ENCODE data around the gene NKX1-1. TPM values are rescaled to one million over a fixed set of nuclear protein-coding genes. Genes with fewer than 3 reads are reported as not detected.

NKX1-1 gene
- polyA plus RNA-seq, 4 donors, result not detected

GRCh38 chr4:1385373-1386340, 20.6 kb downstream of the NKX1-1 start:
- FAIRE-seq (no peak), DNase-seq (no peak)
- peaks cover 6 to 52% (median 9%) of the 10 kb centered on the region in 3 donors for H3K36me3 ChIP-seq (ENCODE audit: control insufficient read depth in 3 of 3, insufficient read depth in 2 of 3, low read depth in 1 of 3, low read length in 3 of 3)
- no peak overlapping the region for H3K27ac ChIP-seq (ENCODE audit: low read depth in 1 of 3, low read length in 2 of 3)
- H3K27me3 ChIP-seq (ENCODE audit: control insufficient read depth in 3 of 3, insufficient read depth in 3 of 3, low read length in 3 of 3), result no peaks in the 10 kb centered on the region
- 95 to 96% (median 95%) methylated on average over 44 of the region's 44 CpGs for WGBS, 3 donors
- no peaks in the 10 kb centered on the region for H3K4me1 ChIP-seq (ENCODE audit: control insufficient read depth in 3 of 3, insufficient read depth in 2 of 3, low read depth in 1 of 3, low read length in 2 of 3)
- H3K4me3 ChIP-seq (ENCODE audit: low read depth in 1 of 3, low read length in 3 of 3), result no peak overlapping the region
- peaks cover 0 to 7% of the 10 kb centered on the region in 2 donors for H3K9me3 ChIP-seq (ENCODE audit: control insufficient read depth in 2 of 2, insufficient read depth in 1 of 2, low read depth in 1 of 2, low read length in 1 of 2)

GRCh38 chr4:1384675-1385372, 21.4 kb downstream of the NKX1-1 start:
- H3K36me3 ChIP-seq (ENCODE audit: control insufficient read depth in 3 of 3, insufficient read depth in 2 of 3, low read depth in 1 of 3, low read length in 3 of 3), result peaks cover 6 to 53% (median 9%) of the 10 kb centered on the region in 3 donors
- H3K27ac ChIP-seq (ENCODE audit: low read depth in 1 of 3, low read length in 2 of 3), result no peak overlapping the region
- H3K27me3 ChIP-seq (ENCODE audit: control insufficient read depth in 3 of 3, insufficient read depth in 3 of 3, low read length in 3 of 3), result no peaks in the 10 kb centered on the region
- 90 to 93% (median 92%) methylated on average over 14 to 16 of the region's 16 CpGs for WGBS, 3 donors
- DNase-seq, result no peak
- H3K9me3 ChIP-seq (ENCODE audit: control insufficient read depth in 2 of 2, insufficient read depth in 1 of 2, low read depth in 1 of 2, low read length in 1 of 2), result peaks cover 0 to 7% of the 10 kb centered on the region in 2 donors
- no peak for FAIRE-seq
- no peak overlapping the region for H3K4me3 ChIP-seq (ENCODE audit: low read depth in 1 of 3, low read length in 3 of 3)
- H3K4me1 ChIP-seq (ENCODE audit: control insufficient read depth in 3 of 3, insufficient read depth in 2 of 3, low read depth in 1 of 3, low read length in 2 of 3), result no peaks in the 10 kb centered on the region

- no peak overlapping the region for H3K4me3 ChIP-seq (ENCODE audit: low read depth in 1 of 3, low read length in 3 of 3)
- no peaks in the 10 kb centered on the region for H3K27me3 ChIP-seq (ENCODE audit: control insufficient read depth in 3 of 3, insufficient read depth in 3 of 3, low read length in 3 of 3)
- H3K9me3 ChIP-seq (ENCODE audit: control insufficient read depth in 2 of 2, insufficient read depth in 1 of 2, low read depth in 1 of 2, low read length in 1 of 2), result no peaks in the 10 kb centered on the region
- DNase-seq (no peak), FAIRE-seq (no peak)
- no peak overlapping the region for H3K27ac ChIP-seq (ENCODE audit: low read depth in 1 of 3, low read length in 2 of 3)
- WGBS, 3 donors, result 90 to 94% (median 91%) methylated on average over 33 to 34 of the region's 34 CpGs
- peaks cover 6 to 57% (median 9%) of the 10 kb centered on the region in 3 donors for H3K36me3 ChIP-seq (ENCODE audit: control insufficient read depth in 3 of 3, insufficient read depth in 2 of 3, low read depth in 1 of 3, low read length in 3 of 3)
- no peaks in the 10 kb centered on the region for H3K4me1 ChIP-seq (ENCODE audit: control insufficient read depth in 3 of 3, insufficient read depth in 2 of 3, low read depth in 1 of 3, low read length in 2 of 3)
Observed at GRCh38 chr4:1383728-1384591, 22.3 kb downstream of the NKX1-1 start.

GRCh38 chr4:1382776-1383727, 23.2 kb downstream of the NKX1-1 start:
- peaks cover 6 to 62% (median 9%) of the 10 kb centered on the region in 3 donors for H3K36me3 ChIP-seq (ENCODE audit: control insufficient read depth in 3 of 3, insufficient read depth in 2 of 3, low read depth in 1 of 3, low read length in 3 of 3)
- DNase-seq, result no peak
- FAIRE-seq, result no peak

GRCh38 chr4:1381944-1382541, 24.2 kb downstream of the NKX1-1 start:
- Histone ChIP-seq H3K27me3 (ENCODE audit: control insufficient read depth in 3 of 3, insufficient read depth in 3 of 3, low read length in 3 of 3) (no peaks in the 10 kb centered on the region), H3K36me3 (ENCODE audit: control insufficient read depth in 3 of 3, insufficient read depth in 2 of 3, low read depth in 1 of 3, low read length in 3 of 3) (peaks cover 6 to 68% (median 9%) of the 10 kb centered on the region in 3 donors), H3K4me1 (ENCODE audit: control insufficient read depth in 3 of 3, insufficient read depth in 2 of 3, low read depth in 1 of 3, low read length in 2 of 3) (no peaks in the 10 kb centered on the region), H3K27ac (ENCODE audit: low read depth in 1 of 3, low read length in 2 of 3) (no peak overlapping the region), H3K9me3 (ENCODE audit: control insufficient read depth in 2 of 2, insufficient read depth in 1 of 2, low read depth in 1 of 2, low read length in 1 of 2) (no peaks in the 10 kb centered on the region), H3K4me3 (ENCODE audit: low read depth in 1 of 3, low read length in 3 of 3) (no peak overlapping the region)
- DNase-seq (no peak), FAIRE-seq (no peak)
- 95 to 99% (median 96%) methylated on average over 24 of the region's 24 CpGs for WGBS, 3 donors

More at GRCh38 chr4:1382776-1383727, 23.2 kb downstream of the NKX1-1 start:
- no peaks in the 10 kb centered on the region for H3K4me1 ChIP-seq (ENCODE audit: control insufficient read depth in 3 of 3, insufficient read depth in 2 of 3, low read depth in 1 of 3, low read length in 2 of 3)
- no peak overlapping the region for H3K27ac ChIP-seq (ENCODE audit: low read depth in 1 of 3, low read length in 2 of 3)
- H3K4me3 ChIP-seq (ENCODE audit: low read depth in 1 of 3, low read length in 3 of 3), result no peak overlapping the region
- no peaks in the 10 kb centered on the region for H3K27me3 ChIP-seq (ENCODE audit: control insufficient read depth in 3 of 3, insufficient read depth in 3 of 3, low read length in 3 of 3)
- WGBS, 3 donors, result 87 to 91% (median 90%) methylated on average over 25 to 27 of the region's 27 CpGs
- H3K9me3 ChIP-seq (ENCODE audit: control insufficient read depth in 2 of 2, insufficient read depth in 1 of 2, low read depth in 1 of 2, low read length in 1 of 2), result no peaks in the 10 kb centered on the region

GRCh38 chr4:1381181-1381621, 25.0 kb downstream of the NKX1-1 start:
- FAIRE-seq, result no peak
- H3K9me3 ChIP-seq (ENCODE audit: control insufficient read depth in 2 of 2, insufficient read depth in 1 of 2, low read depth in 1 of 2, low read length in 1 of 2), result no peaks in the 10 kb centered on the region
- H3K27ac ChIP-seq (ENCODE audit: low read depth in 1 of 3, low read length in 2 of 3), result no peak overlapping the region
- H3K4me1 ChIP-seq (ENCODE audit: control insufficient read depth in 3 of 3, insufficient read depth in 2 of 3, low read depth in 1 of 3, low read length in 2 of 3), result no peaks in the 10 kb centered on the region
- 93 to 95% (median 95%) methylated on average over 11 to 12 of the region's 12 CpGs for WGBS, 3 donors
- no peak overlapping the region for H3K4me3 ChIP-seq (ENCODE audit: low read depth in 1 of 3, low read length in 3 of 3)
- no peaks in the 10 kb centered on the region for H3K27me3 ChIP-seq (ENCODE audit: control insufficient read depth in 3 of 3, insufficient read depth in 3 of 3, low read length in 3 of 3)
- no peak for DNase-seq
- H3K36me3 ChIP-seq (ENCODE audit: control insufficient read depth in 3 of 3, insufficient read depth in 2 of 3, low read depth in 1 of 3, low read length in 3 of 3), result peaks cover 3 to 71% (median 9%) of the 10 kb centered on the region in 3 donors

All from small intestine (tissue), 7 donors.